GM12875 (cell line): Measurements from ENCODE around the gene NFIX.
"Not testable (repeated sequence)": the region's sequence is repeated elsewhere in the genome, so short reads cannot be mapped to it uniquely, and the experiment has no call there.

ENCODE experiments used
- H3K4me3 ChIP-seq: one replicate; pipeline ENCODE4 v1.5.1; 2011; ENCODE audit warnings: low read depth, low read length, control low read depth
- TF ChIP-seq, protein P1 (sequence below): IDR thresholded peaks from 2 replicates; pipeline ENCODE4 v1.5.1; 2011; ENCODE audit warnings: low read depth, mild to moderate bottlenecking, control low read depth, inconsistent platforms, low read length, moderate library complexity, borderline replicate concordance; ENCODE audit not compliant: insufficient read depth

Gene NFIX

DNA sequence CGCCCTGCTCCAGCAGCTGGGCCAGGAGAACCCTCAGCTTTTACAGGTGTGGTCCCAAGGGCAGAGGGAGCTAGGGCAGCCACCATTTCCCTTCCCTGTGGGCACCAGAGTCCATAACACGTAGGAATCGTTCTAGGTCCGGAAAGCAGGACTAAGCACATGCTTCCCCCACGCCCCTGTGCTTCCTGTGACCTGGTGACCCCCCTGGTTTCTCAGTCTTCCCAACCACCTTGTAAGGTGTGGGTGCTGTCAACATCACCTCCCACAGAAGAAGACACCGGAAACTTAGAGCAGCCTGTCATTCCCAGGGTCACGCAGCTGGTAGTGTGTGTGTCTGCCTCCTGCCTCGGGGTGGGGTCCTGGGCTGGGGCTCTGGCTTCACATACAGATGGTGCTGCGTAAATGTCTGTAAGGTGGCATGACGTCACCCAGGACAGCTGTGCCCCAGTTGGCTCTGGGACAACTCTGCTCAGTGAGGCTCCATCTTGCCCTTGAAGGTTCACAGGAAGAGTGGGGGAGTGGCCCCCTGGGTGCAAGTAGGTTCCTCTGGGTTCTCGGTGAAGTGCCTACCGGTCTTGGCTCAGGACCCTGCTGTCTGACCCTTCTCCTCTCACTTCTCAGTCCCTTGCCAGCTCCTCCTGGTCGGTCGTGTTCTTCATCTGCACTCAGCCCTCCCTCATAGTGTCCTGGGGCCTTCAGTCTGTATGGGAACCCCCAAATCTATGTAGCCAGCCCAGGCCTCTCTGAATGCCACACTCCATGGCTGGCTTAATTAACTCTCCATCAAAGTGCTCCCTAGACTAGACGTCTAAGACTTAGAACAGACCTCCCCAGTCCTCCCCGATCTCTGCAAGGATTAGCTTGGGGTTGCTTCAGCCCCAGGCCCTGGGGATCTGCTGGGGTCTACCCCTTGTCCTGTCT lies 45.7 kb upstream of the NFIX start:
- TF ChIP-seq, protein P1, sequence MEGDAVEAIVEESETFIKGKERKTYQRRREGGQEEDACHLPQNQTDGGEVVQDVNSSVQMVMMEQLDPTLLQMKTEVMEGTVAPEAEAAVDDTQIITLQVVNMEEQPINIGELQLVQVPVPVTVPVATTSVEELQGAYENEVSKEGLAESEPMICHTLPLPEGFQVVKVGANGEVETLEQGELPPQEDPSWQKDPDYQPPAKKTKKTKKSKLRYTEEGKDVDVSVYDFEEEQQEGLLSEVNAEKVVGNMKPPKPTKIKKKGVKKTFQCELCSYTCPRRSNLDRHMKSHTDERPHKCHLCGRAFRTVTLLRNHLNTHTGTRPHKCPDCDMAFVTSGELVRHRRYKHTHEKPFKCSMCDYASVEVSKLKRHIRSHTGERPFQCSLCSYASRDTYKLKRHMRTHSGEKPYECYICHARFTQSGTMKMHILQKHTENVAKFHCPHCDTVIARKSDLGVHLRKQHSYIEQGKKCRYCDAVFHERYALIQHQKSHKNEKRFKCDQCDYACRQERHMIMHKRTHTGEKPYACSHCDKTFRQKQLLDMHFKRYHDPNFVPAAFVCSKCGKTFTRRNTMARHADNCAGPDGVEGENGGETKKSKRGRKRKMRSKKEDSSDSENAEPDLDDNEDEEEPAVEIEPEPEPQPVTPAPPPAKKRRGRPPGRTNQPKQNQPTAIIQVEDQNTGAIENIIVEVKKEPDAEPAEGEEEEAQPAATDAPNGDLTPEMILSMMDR: no peak
- no peak overlapping the region for H3K4me3 ChIP-seq

- not testable (repeated sequence) for H3K4me3 ChIP-seq
Measured at GRCh38 chr19:12952050-12952449, 43.2 kb upstream of the NFIX start.

DNA sequence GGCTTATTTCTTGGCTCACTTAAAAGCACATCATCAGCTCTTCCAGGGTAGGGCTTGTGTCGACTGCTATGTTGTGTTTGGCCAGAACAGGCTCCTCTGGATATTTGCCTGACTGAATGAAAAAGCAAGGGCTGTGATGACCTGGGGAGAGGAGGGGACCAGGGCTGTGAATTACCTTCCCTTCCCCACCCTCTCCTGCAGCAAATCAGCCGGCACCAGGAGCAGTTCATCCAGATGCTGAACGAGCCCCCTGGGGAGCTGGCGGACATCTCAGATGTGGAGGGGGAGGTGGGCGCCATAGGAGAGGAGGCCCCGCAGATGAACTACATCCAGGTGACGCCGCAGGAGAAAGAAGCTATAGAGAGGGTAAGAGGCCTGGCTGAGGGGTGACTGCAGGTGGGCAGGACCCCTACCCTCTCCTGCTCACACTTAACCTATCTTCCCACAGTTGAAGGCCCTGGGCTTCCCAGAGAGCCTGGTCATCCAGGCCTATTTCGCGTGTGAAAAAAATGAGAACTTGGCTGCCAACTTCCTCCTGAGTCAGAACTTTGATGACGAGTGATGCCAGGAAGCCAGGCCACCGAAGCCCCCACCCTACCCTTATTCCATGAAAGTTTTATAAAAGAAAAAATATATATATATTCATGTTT lies 42.7 kb upstream of the NFIX start:
- no peak overlapping the region for H3K4me3 ChIP-seq
- TF ChIP-seq, protein P1: no peak

GRCh38 chr19:12953138-12953798 lies 42.0 kb upstream of the NFIX start:
- TF ChIP-seq, protein P1: no peak

DNA sequence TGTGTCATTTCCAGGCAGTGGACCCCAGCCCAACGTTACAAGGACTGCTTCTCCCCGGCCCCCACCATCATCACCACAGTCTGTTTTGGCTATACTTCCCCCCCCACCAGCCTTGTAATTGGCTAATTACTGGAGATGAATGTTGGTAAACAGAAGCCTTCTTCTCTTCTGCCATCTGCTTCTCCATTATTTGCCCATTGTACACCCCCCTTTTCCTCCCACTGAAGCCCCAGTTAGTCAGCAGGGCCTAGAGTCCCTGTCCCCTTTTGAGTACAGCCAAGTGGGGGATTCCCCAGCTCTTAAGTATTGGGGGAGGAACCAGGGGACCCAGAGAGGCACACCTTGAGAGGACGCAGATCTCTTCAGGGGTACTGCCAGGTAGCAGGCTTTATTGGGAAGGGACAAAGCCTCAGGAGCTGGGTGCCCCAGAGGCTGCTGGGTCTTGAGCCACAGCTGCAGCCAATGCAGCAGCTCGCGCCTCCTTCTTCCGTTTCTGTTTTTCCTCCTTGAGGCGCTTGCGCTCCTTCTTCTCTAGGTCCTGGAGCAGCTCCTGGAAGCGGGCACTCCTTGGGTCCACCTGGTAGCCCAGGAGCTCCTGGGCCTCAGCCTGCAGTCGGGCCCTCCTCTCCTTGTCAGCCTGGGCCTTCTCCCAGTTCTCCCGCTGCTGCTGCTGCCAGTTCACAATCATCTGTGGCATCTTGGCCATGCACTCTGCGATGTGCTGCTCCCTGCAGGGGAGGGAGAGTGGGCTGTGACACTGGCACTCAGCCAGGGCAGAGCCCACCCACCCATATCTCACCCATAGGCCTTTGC lies 41.3 kb upstream of the NFIX start:
- no peak overlapping the region for H3K4me3 ChIP-seq
- TF ChIP-seq, protein P1: no peak

More at GRCh38 chr19:12953138-12953798, 42.0 kb upstream of the NFIX start:
- H3K4me3 ChIP-seq: no peak overlapping the region

GRCh38 chr19:12954612-12954962 lies 40.7 kb upstream of the NFIX start:
- TF ChIP-seq, protein P1: no peak

DNA sequence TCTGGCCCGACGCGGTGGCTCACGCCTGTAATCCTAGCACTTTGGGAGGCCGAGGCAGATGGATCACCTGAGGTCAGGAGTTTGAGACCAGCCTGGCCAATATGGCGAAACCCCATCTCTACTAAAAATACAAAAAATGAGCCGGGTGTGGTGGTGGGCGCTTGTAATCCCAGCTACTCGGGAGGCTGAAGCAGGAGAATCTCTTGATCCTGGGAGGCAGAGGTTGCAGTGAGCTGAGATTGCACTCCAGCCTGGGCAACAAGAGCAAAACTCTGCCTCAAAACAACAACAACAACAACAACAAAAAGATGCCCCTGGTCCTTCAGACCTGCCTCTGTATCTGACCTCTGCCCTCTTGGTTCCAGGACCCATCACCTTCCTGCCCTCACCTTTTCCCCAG lies 39.7 kb upstream of the NFIX start:
- H3K4me3 ChIP-seq: not testable (repeated sequence)

More at GRCh38 chr19:12954612-12954962, 40.7 kb upstream of the NFIX start:
- no peak overlapping the region for H3K4me3 ChIP-seq
